DMS53 (cell line): Measurements from ENCODE around the gene MBTPS1.

Source experiments
- DNase-seq: peaks from one replicate; lab custom pipeline; 2025; lab: John Stamatoyannopoulos, UW

The MBTPS1 gene

DNA sequence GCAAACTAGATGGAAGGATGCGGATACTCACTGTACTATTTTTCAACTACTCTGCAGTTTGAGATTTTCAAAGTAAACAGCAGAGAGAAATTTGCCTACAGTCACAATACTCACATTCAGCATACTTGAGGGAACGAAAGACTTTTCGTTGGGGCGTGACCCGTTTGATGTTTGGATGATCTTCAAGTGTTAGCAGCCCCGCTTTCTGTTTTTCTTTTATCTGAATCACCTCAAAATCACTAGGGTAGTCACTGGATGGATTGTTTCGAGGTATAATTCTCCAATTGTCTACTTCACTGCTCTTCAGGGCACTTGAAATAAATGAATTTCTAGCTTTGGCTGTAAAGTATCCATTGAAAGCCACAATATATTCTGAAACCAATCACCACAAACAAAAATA, 17.8 kb downstream of the MBTPS1 start:
- DNase-seq = peak; percentile 8

DNA sequence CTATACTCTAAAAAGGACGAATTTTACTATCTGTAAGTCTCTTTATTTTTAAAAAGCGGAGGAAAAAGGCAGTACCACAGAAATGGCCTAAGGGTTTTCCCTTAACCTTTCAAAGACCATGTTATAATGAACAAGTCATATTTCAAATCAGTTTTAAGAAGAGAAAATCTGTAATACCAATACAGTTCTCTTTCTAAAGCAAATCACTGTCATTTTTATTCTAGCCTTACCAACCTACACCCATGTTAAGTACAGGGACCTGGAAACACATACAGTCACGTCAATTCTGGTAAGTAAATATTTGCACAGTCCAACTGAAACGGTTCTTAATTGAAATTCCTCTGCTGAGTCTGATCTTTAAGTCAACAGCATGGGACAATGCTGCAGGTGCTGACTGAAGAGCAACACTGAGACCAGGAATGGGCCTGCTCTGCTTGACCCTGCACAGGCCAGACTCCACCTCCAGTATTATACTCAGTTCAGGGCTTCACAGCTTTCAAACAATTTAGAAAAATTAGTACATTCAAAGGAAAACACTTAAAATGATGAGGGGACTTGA, 20.2 kb downstream of the MBTPS1 start:
- DNase-seq = peak; percentile 94

DNA sequence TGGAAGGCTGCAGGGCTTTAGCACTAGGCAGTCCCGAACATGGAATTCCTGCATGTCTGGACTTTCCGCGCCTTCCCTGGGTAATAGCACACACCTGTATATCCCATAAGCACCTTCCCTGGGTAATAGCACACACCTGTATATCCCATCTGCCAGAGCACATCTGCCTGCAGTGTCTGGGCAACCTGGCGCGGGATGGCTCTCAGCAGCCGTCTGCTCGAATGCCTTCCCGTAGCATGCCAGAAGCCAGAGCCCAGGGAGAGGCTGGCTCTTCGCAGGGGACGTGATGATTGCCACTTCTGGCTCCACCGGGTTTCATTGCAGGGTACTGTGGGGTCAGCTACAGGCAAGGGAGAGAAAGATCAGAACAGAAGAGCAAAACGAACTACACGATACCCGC, 21.3 kb downstream of the MBTPS1 start:
- DNase-seq = no peak

DNA sequence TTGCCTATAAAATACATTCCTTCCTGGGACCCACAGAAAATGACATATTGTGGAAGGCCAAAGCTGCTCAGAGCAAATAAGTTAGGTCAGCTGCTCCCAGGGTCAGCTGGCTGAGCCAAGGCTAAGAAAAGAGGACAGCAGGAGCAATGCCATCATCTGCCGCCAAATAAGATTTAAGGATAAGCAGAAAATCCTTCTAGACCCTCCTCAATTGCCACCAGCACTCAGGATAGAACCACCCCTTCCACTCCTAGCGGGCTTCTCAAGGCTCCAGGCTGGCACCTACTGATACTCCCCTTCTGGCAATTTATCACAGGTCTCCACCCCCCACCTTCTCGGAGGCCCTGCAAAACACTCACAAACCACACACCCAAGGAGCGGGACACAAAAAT, 22.9 kb downstream of the MBTPS1 start:
- no peak for DNase-seq

DNA sequence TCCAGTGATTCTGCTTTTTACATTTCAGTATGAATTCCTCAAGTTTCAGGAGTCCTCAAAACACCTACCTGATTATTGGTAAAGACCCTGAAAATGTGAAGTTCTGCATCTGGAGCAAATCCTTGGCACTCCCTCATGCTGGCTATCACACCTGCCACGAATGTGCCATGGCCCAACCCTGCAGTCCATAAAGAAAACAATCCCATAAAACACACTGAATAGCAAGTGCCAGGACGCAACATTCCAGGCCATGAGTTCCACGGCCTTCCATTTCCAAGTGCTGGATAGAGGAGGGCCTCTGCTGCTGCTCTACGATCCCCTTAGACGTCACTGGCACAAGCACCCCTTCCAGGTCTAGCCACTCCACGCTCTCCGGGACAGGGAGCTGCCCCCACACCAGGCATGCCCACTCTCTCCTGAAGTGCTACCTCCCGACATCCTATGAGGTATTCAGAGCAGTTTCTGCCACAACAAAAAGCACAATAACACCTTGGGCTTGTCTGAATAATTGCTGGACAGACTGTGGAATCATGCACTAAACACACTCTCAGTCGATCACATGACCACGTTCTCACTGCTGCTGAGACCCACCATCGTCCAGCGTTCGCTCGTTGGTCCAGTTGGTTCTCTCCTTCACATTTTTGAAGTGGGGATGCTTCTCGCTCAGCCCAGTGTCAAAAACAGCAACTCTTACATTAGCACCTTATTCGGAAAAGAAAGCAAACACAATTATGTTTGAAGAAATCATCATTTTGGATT, 23.4 kb downstream of the MBTPS1 start:
- DNase-seq = no peak

DNA sequence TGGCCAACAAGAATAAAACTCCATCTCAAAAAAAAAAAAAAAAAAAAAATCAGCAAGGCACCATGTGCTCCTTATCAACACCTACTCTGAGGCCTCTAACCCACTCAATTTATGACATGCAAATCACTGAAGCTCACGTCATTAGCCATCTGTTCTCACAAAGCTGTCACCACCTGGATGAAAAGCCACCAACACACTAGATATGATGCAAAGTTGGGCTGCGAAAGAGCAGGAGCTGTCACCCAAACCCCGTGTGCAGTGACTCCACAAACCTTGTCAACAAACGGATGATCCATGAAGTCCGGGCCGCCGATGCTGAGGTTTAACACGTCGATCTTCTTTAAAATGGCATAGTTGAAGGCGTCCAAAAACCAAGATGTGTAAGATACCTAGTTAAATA, 25.3 kb downstream of the MBTPS1 start:
- DNase-seq = no peak

DNA sequence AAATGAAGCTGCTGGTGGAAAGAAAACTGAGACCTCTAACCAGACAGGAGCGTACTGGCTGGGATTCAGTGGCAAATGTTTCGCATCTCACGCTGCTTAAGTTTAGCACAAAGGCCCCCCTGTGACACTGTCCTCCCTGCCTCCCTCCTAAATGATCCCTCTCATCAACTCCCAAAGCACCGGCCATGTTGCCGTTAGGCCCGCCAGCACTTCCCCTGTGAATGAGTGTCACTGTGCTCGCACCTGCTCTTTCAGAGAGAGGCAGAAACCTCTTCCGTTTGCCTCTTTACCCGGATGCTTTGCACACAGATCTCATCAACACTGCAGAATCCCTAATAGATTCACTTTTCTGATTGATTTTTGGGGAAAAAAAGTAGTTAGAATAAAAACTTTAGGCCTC, 26.5 kb downstream of the MBTPS1 start:
- DNase-seq = no peak

DNA sequence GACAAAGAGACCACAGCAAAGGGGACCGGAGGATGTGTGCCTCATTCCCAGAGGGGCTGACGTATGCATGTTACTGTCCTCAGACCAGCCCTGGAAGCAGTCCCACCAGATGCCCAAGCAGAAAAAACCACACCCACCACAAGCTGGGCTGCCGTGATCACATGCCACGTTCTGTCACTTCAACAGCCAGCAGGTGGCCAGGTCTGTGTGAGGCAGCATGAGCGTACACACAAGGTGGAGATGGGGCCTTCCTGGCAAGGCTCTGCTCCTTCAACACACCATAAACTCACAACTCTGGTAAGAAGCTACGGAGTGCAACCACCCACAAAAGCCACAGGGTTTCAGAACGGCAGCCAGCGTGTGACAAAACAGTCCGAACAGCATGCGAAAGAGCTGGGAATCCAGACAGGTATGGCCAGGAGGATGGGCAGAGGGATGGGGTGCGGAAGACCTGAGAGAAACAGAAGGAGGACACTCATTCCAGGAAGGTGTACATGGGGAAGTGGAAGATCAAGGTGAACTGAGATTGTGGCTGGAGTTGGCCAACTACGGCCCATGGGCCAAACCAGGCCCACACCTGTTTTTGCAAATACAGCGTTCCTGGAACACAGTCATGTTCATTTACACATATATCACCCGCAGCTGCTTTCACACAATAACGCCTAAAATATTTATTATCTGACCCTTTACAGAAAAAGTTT, 27.9 kb downstream of the MBTPS1 start:
- DNase-seq = peak; percentile 49

DNA sequence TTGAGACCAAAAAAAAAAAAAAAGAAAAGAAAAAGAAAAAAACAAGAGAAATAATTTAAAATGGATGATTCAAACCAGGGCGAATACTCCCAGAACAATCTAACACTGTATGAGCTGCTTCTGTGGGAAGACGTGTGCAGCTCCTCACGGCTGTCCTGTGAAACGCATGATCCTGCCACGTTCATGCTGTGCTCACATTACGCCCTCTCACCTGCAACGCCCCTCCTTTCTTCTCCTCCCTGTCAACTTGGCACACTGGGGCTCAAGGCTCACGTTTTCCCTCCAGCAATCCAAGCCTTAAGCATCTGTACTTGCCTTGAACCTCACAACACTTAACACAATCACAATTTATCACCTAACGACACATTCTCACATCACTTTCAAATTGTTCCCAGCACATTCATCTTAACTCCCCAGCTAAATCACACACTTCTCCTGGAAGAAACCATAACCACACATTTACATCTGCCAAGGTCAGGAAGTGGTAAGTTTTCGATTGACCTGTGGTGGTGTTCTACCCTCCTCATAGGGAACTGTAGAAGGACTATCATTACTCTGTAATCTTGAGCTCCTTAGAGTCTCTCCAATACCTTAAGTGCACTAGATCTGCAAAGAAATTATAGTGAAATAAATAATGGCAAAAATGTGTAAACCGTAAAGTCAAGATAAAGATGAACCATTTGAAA, 29.1 kb downstream of the MBTPS1 start:
- DNase-seq = no peak

DNA sequence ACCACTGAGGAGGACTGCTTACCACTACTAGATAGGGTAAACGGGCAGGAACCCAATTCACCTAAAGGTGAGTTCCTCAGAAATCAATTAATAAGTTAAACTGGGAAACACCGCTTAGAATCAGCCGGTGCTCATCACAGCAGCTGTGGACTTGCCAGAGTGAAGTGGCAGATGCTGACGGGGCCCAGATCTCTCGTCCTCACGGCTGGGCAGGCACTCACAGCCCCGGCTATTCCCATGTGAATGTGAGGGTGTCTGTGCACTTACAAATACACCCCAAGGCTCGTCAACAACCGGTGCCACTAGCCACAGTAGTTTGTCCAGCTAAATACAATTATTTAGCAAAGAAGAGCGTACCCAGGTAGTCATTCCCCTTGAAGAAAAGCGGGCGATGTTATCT, 29.7 kb downstream of the MBTPS1 start:
- no peak for DNase-seq

DNA sequence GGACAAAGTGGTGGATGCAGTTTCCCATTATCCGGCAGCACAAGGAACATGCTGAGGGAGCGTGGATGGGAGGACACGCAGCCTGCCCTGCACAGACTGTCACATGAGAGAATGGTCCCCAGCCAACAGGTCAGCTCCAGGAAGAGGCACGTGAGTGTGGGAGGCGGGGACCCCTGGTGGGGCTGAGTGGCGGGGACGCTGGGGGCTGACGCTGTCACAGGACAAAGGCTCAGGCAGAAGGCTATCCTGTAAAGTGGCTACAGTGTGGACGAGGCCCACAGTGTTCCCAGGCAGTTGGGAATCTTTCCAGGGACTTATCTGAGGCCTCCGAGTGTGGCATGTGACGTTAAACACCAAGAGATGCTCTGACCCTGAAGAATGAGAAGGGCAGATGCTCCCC, 30.4 kb downstream of the MBTPS1 start:
- no peak for DNase-seq

DNA sequence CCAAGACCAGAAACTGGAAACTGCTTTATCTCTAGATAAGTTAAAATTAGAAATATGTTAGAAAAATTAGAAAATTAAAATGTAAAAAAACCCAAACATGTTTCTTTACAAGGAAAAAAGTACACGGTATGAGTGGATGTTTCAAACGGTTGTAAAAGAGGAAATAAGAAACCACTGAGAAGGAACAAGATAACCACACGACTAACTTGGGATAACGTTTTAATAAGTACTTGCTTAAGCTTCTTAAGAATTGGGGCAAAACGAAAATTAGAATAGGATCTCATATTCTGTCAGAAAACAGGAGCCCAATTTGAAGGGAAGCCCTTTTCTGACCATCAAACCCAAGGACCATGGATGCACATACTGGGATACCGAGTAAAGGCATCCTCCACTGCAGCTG, 31.0 kb downstream of the MBTPS1 start:
- no peak for DNase-seq

DNA sequence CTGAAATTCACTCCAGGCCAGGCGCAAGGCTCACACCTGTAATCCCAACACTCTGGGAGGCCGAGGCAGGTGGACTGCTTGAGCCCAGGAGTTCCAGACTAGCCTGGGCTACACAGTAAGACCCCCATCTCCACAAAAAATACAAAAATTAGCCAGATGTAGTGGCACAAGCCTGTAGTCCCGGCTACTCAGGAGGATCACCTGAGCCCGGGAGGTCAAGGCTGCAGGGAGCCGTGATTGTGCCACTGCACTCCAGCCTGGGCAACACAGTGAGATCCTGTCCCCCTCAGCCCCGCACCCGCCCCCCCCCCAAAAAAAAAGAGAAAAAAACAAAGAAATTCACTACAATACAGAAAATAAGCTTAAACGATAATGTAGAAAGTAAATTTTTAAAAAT, 31.5 kb downstream of the MBTPS1 start:
- DNase-seq = no peak

DNA sequence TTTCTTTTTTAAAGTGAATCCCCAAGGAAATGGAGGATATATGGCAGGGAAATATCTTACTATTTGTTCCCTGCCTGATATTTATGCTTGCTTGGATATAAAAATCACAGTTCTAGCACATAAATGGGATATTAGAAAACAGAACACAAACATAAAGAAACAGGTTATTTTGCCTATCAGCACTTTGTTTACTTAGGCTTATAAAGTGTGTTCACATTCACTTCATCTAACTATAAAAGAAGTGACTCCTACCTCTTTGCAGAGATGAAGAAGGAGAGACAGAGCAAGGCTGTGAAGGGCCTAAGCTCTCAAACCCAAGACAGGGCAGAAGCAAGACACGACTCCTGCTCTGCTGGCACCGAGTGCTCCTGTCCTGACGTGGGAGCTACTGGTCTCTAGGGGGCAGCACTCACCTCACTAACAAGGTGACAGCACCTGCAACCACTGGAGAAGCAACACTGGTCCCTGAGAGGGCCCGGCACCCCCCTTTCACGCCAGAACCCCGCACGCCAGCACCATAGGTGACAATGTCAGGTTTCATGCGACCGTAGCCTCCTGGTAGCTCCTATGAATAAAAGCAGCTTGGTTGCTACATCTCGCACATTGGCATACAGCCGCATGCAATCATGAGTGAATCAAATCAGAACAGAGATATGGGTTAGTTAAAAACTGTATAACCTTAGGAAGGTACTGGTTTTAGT, 32.0 kb downstream of the MBTPS1 start:
- peak; percentile 86 for DNase-seq

DNA sequence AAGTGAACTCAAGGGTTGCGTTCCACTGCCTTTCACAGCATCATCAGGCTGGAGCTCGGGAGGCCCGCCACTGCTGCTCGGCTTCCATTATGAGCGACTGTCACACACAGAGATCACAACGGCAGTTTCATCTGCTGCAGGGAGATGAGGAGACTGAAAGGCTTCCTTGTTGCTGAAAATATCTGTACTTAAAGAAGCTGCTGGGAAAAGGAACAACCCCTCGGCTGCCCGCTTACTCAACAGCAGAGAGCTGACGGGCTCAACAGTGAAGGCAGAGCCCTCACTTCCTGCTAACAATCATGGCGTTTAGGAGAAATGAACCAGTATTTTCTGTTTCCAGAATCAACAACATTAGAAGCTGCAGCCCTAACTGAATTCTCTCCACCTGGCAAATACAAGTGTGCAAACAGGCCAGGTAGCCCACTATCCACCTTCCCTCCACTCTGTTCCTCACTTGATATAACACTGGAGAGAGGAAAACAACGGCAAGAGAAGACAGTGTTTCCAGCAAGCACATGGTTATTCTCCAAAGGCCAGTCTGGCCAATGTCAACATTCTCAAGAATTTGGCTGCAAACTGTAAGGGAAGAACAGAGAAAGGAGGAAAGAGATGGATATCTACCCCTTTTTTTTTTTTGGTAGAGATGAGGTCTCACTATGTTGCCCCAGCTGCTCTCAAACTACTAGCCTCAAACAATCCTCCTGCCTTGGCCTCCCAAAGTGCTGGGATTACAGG, 33.7 kb downstream of the MBTPS1 start:
- no peak for DNase-seq

DNA sequence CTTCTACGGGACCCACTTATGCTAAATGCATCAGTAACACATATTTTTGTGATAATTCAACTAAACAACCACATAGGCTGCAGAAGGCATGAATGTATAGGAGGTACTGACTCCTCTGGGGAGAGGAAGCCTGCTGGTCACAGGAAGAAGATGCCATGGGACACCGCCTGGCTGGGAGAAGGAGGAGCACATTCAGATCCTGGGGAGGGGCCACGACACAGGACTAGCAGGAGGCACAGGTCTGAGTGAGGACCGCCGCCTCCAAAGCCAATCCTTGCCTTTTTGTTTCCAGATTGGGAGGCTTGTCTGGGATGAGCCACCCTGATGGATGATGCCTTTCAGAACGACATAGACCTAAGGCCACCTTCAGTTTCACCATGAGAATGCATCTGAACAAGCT, 34.6 kb downstream of the MBTPS1 start:
- no peak for DNase-seq

DNA sequence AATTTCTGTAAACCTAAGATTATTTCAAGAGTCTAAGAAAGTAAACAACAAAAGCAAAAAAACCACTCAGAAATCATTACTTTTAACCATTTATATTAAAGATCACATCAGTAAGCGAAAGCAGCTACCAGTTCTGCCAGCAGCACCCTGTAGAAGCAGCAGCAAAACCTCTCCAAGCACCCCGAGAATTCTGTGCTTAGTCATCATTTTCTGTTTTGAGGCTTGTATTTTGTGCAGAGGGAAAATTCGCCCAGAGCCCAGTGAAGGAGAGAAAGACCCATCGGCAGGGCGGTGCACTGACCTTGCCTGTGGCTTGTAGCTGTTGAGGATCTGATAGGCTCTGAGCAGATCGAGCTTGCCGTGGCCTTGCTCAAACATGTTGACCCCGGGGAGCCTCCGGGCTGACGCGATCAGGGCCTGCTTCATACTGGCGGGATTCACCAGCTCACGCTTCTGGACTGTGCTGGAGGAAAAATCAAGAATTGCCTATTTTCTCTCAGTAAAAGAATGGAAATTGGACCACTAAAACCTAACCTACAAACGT, 35.2 kb downstream of the MBTPS1 start:
- no peak for DNase-seq

DNA sequence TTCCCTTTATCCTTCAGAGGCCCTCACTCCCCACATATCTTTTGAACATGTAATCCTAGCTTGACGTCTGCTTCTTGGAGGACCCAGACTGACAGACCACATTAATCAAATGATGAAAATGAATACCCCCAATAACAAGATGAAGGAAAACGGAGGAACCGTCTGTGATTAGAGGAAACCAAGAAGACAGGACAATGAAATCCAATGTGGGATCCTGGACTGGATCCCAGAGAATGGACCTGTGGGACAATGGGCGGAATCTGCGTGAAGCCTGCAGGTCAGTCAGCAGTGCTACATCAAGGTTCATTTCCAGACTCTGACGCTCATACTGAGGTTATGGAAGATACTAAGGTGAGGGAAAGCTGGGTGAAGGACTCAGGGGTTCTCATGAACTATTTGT, 35.9 kb downstream of the MBTPS1 start:
- DNase-seq = no peak

DNA sequence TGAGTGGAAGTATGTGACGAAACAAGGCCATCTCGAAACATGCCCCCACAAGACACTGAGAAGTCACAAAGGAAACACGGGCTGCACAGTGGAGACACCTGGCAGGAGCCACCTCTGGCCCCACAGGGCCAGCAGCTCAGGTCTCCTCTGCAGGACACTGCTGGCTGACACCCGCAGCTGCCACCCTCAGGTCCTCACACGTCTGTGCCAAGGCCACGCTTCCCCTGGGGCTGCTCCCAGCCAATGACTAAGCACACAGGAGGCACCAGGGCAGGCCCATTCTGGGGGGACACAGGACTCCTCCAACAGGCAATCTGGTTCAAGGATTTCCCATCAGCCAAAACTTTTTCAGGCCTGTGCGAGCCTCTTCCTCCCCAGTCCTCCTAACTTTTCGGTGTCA, 36.4 kb downstream of the MBTPS1 start:
- DNase-seq = no peak

DNA sequence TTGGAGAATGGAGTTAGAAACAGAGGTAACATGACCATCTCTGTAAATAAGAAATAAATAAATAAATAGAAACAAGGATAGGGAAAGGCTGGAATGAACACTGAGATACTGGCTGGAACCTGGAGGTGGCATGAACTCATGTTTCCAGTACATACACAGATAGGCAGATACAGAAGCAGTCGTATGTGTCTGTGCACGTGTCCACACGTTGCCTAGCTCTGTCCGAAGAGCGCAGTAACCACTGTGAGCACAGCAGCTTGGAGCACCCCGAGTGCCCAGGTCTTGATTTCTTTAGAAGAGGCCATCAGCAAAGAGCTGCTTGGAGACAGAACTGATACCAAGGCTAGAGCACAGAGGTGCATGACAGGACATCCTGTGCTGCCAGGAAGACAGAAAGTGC, 37.1 kb downstream of the MBTPS1 start:
- no peak for DNase-seq

DNA sequence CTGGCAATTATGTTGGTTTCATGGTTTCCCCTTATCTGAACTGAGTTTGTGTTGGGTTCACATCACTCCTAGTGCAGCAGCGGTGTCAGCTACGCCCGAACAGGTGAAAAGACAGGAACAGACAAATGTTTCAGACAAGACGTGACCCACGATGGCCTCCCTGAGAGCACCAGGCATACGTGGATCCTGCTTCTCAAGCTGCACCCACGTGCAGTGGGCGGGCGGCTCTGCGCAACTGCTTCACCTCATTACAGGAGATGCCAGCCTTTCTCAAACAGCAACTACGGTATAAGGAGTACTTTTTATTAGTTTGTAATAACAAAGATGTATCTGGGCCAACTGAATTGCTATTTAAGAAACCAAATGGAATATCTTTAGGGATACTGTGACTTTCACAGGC, 41.4 kb downstream of the MBTPS1 start:
- no peak for DNase-seq
